Lower leg skin (tissue), 4 donors: Measurements from ENCODE around the gene DPM2. TPM values are rescaled to one million over a fixed set of nuclear protein-coding genes. Genes with fewer than 3 reads are reported as not detected.

Experiments used
- DNase-seq, 2 donors: peaks; one replicate each; pipeline ENCODE4 v3.0.0-alpha.2; 2019; ENCODE audit warnings: low spot score in 2 of 2
- H3K4me3 ChIP-seq: fragments of 200-600 bp; sonication (generic); 2 replicates; pipeline ENCODE4 v1.5.1; 2017; ENCODE audit warnings: mild to moderate bottlenecking, low read depth; ENCODE audit not compliant: poor library complexity, severe bottlenecking
- POLR2A ChIP-seq, 2 donors: fragments of 450-650 bp; IDR thresholded peaks; one replicate each; pipeline ENCODE4 v1.6.1; 2016 to 2017; ENCODE audit warnings: antibody characterized with exemption in 2 of 2, mild to moderate bottlenecking in 1 of 2, moderate library complexity in 1 of 2
- WGBS, 2 donors: methylation state at CpG; one replicate each; pipeline ENCODE4 v1.1.5; 2018; 5-methylcytosine and 5-hydroxymethylcytosine counted together
- intact Hi-C: fragments of 100-400 bp; cut with DNase I; formaldehyde crosslinking; loops from one replicate; pipeline ENCODE4 v1.15.0; 2023; ENCODE audit warnings: low total_unique reads
- total RNA-seq, 4 donors: library from RNA; depleted of rRNA; stranded (reverse); fragments of >200 nt; gene quantifications; one replicate each; pipeline ENCODE4 v1.1.0, GENCODE V29; 2016
- TF ChIP-seq, protein P1 (sequence below), 3 donors: fragments of 450-650 bp; IDR thresholded peaks; one replicate each; pipeline ENCODE4 v1.5.1; 2016; ENCODE audit warnings: antibody characterized with exemption in 3 of 3, mild to moderate bottlenecking in 3 of 3, moderate library complexity in 2 of 3

DPM2 gene
- total RNA-seq, 4 donors from 2014 or later: 11.9 to 21.1 (median 15.8) TPM

DNA sequence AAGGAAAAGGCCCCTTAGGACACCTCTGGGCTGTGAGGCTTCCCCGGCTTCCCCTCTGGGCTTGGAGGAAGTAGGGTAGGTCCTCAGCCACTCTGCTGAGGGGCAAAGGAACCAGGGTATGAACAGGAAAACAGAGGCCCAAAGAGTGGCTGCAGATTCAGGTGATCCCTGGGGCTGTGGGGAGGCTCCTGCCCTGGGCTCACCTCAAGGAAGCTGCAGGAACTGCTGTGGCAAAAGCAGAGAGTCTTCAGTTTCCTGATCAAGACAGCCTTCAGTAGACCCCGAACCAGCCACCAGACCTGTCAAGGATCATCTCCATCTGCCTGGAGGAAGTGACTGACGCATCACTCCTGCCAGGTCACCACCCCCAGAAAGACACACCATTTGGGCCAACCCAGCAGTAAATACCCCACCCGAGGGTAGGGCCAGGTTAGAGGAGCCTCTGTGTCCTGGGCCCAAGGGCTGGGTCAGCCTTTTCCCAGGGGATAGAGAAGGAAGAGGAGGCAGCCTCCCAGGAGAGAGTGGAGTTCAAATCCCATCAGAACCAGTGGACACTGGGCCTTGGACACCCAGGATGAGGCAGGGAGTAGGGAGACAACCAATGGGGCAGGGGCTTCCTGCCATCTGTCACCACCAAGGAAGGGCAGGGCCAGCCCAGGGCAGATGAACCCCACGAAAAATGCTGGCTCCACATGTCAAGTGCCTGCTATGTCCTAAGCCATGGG is 32.5 kb downstream of the DPM2 start:
- no peak for DNase-seq
- TF ChIP-seq, protein P1, sequence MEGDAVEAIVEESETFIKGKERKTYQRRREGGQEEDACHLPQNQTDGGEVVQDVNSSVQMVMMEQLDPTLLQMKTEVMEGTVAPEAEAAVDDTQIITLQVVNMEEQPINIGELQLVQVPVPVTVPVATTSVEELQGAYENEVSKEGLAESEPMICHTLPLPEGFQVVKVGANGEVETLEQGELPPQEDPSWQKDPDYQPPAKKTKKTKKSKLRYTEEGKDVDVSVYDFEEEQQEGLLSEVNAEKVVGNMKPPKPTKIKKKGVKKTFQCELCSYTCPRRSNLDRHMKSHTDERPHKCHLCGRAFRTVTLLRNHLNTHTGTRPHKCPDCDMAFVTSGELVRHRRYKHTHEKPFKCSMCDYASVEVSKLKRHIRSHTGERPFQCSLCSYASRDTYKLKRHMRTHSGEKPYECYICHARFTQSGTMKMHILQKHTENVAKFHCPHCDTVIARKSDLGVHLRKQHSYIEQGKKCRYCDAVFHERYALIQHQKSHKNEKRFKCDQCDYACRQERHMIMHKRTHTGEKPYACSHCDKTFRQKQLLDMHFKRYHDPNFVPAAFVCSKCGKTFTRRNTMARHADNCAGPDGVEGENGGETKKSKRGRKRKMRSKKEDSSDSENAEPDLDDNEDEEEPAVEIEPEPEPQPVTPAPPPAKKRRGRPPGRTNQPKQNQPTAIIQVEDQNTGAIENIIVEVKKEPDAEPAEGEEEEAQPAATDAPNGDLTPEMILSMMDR (IDR thresholded peaks at IDR 0.05): no peak
- no peak for TF ChIP-seq POLR2A (IDR thresholded peaks at IDR 0.05)
- intact Hi-C loops: no loop called here
- 53 to 59% methylated on average over 5 of the region's 5 CpGs for WGBS, 2 donors
- H3K4me3 ChIP-seq: no peak overlapping the region

DNA sequence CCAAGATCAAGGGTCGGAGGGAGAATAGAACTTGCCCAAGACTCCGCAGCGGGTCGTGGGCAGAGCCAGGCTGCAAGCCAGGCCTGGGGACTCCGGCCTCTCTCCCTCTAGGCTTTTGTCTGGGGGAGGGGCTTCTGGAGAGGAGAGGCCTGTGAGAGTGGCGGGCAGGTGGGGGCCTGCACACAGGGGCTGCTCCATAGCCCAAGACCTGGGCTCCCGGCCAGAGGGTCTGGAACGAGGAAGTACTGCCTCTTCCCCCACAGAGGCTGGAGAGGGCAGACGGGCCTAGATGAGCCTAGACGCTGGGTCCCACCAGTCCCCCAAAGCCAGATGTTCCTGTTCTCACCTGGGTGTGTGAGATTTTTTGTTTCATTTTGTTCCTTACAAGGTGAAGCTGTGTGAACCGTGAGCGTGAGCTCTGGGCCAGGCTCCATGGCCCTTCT is 33.1 kb downstream of the DPM2 start:
- H3K4me3 ChIP-seq: no peak overlapping the region
- TF ChIP-seq POLR2A (IDR thresholded peaks at IDR 0.05): no peak
- TF ChIP-seq, protein P1 (IDR thresholded peaks at IDR 0.05): no peak
- 63 to 69% methylated on average over 12 of the region's 12 CpGs for WGBS, 2 donors
- intact Hi-C loops: no loop called here
- DNase-seq: no peak

DNA sequence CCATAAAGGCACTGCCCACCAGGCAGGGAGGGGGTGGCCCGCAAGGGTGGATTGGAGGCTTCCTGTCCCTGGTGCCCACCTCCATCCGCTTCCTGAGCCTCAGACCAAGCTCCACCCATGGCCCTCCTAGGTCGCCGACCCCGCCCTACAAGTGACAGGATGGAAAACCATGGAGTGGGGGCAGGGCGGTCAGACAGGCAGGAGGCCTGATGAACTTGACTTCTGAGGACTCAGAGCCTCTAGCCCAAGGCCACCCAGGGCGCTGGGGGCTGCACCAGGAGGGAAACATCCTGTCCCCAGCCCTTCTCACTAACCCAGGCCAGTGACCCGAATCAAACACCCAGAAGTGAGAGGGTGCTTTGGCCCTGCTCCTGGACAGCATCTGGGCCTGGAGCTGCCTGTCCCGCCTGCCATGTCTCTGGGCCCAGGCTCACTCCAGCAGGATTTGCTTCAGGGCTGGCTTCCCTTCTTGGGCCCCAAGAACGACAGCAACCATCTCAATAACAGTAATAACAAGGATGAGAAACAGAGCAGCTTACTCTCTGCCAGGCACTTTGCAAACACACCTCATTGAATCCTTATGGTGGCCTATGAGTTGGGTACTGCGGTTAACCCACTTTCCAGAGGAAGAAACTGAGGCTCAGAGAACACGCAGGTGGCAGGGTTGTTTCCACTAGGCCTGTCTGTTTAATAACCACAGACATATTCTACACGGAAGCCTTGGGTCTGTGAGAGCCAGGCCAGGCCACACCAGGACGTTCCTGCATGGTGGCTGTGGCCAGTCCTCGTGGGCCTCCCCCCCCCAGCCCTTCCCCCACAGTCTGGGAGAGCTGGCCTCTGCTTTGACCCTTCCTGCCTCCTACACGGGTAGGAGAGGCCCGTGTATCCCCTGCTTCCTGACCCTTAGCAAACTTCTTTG is 33.8 kb downstream of the DPM2 start:
- H3K4me3 ChIP-seq: no peak overlapping the region

DNA sequence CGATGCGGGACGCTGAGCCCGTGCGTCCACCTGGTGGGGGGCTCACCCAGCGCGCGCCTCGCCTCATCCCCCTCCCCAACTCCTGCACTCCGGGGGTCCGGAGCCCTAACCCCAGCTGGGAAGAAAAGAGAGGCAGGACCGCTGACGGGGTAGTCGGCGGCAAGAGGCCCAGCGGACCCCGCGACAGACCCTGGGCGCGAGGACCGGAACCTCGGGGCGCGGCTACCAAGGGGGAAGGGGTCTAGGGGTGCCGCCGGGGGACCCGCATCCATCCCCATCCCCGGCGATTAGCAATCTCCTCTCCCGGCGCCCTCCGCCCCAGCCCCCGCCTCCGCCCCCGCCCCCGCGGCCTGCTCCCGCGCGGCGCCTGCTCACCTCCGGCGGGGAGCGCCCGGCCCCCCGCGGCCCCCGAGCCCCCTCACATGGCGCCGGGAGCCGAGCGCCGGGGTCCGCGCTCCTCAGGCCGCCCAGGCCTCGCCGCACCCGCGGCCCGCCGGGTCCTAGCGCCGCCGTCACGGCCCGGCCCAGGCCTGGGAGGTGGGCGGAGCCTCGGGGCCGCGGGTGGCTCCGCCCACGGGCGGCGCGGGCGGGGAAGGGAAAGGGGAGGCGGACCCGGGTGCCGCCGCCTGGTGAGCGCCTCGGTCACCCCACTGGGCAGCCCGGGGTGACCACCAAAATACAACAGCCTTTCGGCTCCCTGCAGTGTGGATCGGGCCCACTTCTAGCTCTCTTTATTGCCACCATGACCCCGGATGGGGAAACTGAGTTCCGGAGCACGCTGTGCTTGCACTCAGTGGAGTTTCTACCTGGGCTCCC is 38.3 kb downstream of the DPM2 start, which contains the start of gene ST6GALNAC6:
ST6GALNAC6 (minus strand) TSS at position 476 of the 816 bp plus-strand sequence. CDS start 1,622 bp downstream, outside the sequence.
- TF ChIP-seq, protein P1 (IDR thresholded peaks at IDR 0.05): no peak
- TF ChIP-seq POLR2A (IDR thresholded peaks at IDR 0.05): no peak
- intact Hi-C loops: no loop called here

More for the DNA sequence above, 33.8 kb downstream of the DPM2 start:
- TF ChIP-seq, protein P1 (IDR thresholded peaks at IDR 0.05): peak in 1 of 3 donors; percentile 61
- TF ChIP-seq POLR2A (IDR thresholded peaks at IDR 0.05): no peak
- WGBS, 2 donors: 47 to 51% methylated on average over 17 of the region's 17 CpGs
- intact Hi-C loops: no loop called here
- peak; percentile 75 to 95 for DNase-seq

DNA sequence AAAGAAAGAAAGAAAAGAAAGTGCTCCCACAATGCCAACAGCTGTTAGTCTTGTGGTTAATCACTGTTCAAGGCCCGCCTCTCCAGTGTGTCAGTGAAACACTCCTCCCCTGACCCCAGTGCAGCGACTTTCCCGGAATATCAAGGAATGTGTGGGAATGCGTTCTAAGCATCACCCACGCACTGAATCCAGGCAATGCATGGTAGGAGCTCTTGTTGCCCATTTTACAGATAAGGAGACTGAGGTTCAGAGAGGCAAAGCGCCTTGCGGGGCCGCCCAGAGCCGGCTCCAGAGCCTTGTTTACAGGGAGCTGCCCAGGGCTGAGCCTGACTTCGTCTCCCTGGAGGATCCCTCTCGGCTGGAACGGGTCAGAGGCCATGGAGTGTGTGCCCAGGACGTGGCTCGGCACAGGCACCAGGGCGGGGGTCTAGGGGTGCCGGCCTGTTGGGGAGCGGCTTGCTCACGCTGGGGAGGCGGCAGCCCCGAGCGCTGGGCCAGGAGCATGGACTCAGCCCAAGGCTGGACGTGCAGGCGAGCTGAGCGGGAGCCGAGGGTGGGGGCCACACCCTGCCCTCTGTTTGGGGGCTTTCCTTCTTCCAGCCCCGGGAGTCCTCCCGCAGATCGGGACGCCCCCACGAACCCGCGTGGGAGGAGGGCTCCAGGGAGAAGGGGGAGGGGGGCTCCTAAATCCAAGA is 39.1 kb downstream of the DPM2 start:
- intact Hi-C loops: no loop called here
- TF ChIP-seq, protein P1 (IDR thresholded peaks at IDR 0.05): no peak
- no peak for TF ChIP-seq POLR2A (IDR thresholded peaks at IDR 0.05)
- H3K4me3 ChIP-seq: peak overlapping the region; percentile 93
- 6 to 7% methylated on average over 18 to 23 of the region's 32 CpGs for WGBS, 2 donors
- peak in 1 of 2 donors; percentile 90 for DNase-seq

More for the DNA sequence above, 38.3 kb downstream of the DPM2 start, which contains the start of gene ST6GALNAC6:
- WGBS, 2 donors: 1 to 3% methylated on average over 27 to 29 of the region's 89 CpGs
- peak within 1 kb of the TSS; percentile 93 for H3K4me3 ChIP-seq
- DNase-seq: peak in 1 of 2 donors; percentile 93
